ENCODE results near the gene OR5K2. TPM values are rescaled to one million over a fixed set of nuclear protein-coding genes. Genes with fewer than 3 reads are reported as not detected.

The OR5K2 gene
- polyA plus RNA-seq, 10 donors = 0.38 TPM; not detected in 9

GRCh38 chr3:98522544-98523281 lies 25.2 kb downstream of the OR5K2 start, which contains the start of gene CLDND1:
TSS of gene CLDND1 (minus strand) at chr3:98522902. CDS start at chr3:98521424, 1,478 bp downstream.
- peak; percentile 98 to 99 (median 99) for DNase-seq

GRCh38 chr3:98525494-98525893 lies 28.0 kb downstream of the OR5K2 start:
- DNase-seq = no peak

- no peak for DNase-seq
Measured at GRCh38 chr3:98528474-98529346, 31.2 kb downstream of the OR5K2 start.

- DNase-seq = no peak
Measured at GRCh38 chr3:98529856-98530459, 32.5 kb downstream of the OR5K2 start.

GRCh38 chr3:98530676-98531075 lies 33.2 kb downstream of the OR5K2 start:
- DNase-seq = no peak

- DNase-seq = no peak
Measured at GRCh38 chr3:98531622-98532274, 34.3 kb downstream of the OR5K2 start, which contains the start of gene GPR15. TSS of gene GPR15 (plus strand) at chr3:98531978. CDS start at chr3:98532034, 56 bp downstream.

- DNase-seq = no peak
Measured at GRCh38 chr3:98532275-98532637, 34.8 kb downstream of the OR5K2 start.

- no peak for DNase-seq
Measured at GRCh38 chr3:98532709-98533571, 35.5 kb downstream of the OR5K2 start.

- DNase-seq = no peak
Measured at GRCh38 chr3:98534168-98534567, 36.7 kb downstream of the OR5K2 start.

GRCh38 chr3:98534734-98535133 lies 37.3 kb downstream of the OR5K2 start:
- DNase-seq = no peak

- no peak for DNase-seq
Measured at GRCh38 chr3:98536456-98537017, 39.1 kb downstream of the OR5K2 start.

GRCh38 chr3:98540346-98540745 lies 42.9 kb downstream of the OR5K2 start:
- DNase-seq = no peak

- no peak for DNase-seq
Measured at GRCh38 chr3:98541695-98542094, 44.2 kb downstream of the OR5K2 start.

- no peak for DNase-seq
Measured at GRCh38 chr3:98542623-98543022, 45.1 kb downstream of the OR5K2 start.

- no peak for DNase-seq
Measured at GRCh38 chr3:98545940-98546339, 48.5 kb downstream of the OR5K2 start.

Other genes with a start within 250 kb of the OR5K2 start
- gene OR5H6, start 233.4 kb upstream of the OR5K2 start, polyA plus RNA-seq (ENCODE audit: insufficient read length in 10 of 10) = not detected
- gene OR5H2, start 215.2 kb upstream of the OR5K2 start, polyA plus RNA-seq (ENCODE audit: insufficient read length in 10 of 10) = not detected
- gene OR5K4, start 143.8 kb upstream of the OR5K2 start, polyA plus RNA-seq (ENCODE audit: insufficient read length in 10 of 10) = not detected
- not detected for gene OR5K3, start 107.0 kb upstream of the OR5K2 start, polyA plus RNA-seq (ENCODE audit: insufficient read length in 10 of 10)
- not detected for gene OR5K1, start 34.5 kb upstream of the OR5K2 start, polyA plus RNA-seq (ENCODE audit: insufficient read length in 10 of 10)
- 100 to 1,000 TPM in 1 of 10 donors, 10 to 100 TPM in 9; 72.8 to 102 (median 83.7) TPM for gene CLDND1, start 25.2 kb downstream of the OR5K2 start, polyA plus RNA-seq (ENCODE audit: insufficient read length in 10 of 10)
- under 1 TPM in 1 of 10 donors, not detected in 9; 0.70 TPM for gene GPR15, start 34.3 kb downstream of the OR5K2 start, polyA plus RNA-seq (ENCODE audit: insufficient read length in 10 of 10)
- gene CPOX, start 95.9 kb downstream of the OR5K2 start, polyA plus RNA-seq (ENCODE audit: insufficient read length in 10 of 10) = 10 to 100 TPM; 10.3 to 17.7 (median 15.4) TPM